PC-3 (cell line): Measurements from ENCODE around the gene UROC1. TPM values are rescaled to one million over a fixed set of nuclear protein-coding genes. Genes with fewer than 3 reads are reported as not detected.

Experiments
- ATAC-seq: fragments of 200-7000 bp; cut with Tn5 transposase; 2 replicates; pipeline ENCODE4 v1.9.1; 2020; ENCODE audit warnings: mild to moderate bottlenecking, moderate library complexity
- Bru-seq: library from RNA; stranded (reverse); fragments of 400-500 nt; gene quantifications from one replicate; lab custom pipeline; 2021; lab: Mats Ljungman, UMichigan
- BruChase-seq, 2 experiments: library from RNA; stranded (reverse); fragments of 400-500 nt; gene quantifications; one replicate each; lab custom pipeline; 2021; lab: Mats Ljungman, UMichigan
- BruUV-seq: library from RNA; stranded (reverse); fragments of 400-500 nt; replicated peaks from 2 replicates; lab custom pipeline; 2021; lab: Mats Ljungman, UMichigan
- CTCF ChIA-PET: fragments of 300-600 bp; sonication (Branson Sonifier 250); formaldehyde crosslinking; loops from one replicate; lab custom pipeline; 2022; ENCODE audit warnings: antibody characterized with exemption; lab: Charles Lee
- POLR2A ChIA-PET: fragments of 300-600 bp; sonication (Branson Sonifier 250); formaldehyde crosslinking; loops from one replicate; lab custom pipeline; 2022; ENCODE audit warnings: antibody characterized with exemption; ENCODE audit not compliant: unreplicated experiment; lab: Charles Lee
- DNase-seq: peaks from one replicate; pipeline ENCODE4 v3.0.0-alpha.2; 2015
- H2AFZ ChIP-seq: fragments of 300-600 bp; sonication (generic); 2 replicates; pipeline ENCODE4 v1.6.0; 2016; ENCODE audit warnings: antibody characterized with exemption, low read length
- H3F3A ChIP-seq: fragments of 300-600 bp; sonication (generic); one replicate; pipeline ENCODE4 v1.6.0; 2017; ENCODE audit warnings: antibody characterized with exemption, low read length, control low read depth, mild to moderate bottlenecking; ENCODE audit not compliant: unreplicated experiment
- H3K27ac ChIP-seq: fragments of 300-600 bp; sonication (generic); 2 replicates; pipeline ENCODE4 v1.5.1; 2016; ENCODE audit warnings: mild to moderate bottlenecking, low read length
- H3K27me3 ChIP-seq: fragments of 300-600 bp; sonication (generic); 2 replicates; pipeline ENCODE4 v1.6.1; 2016; ENCODE audit warnings: low read length, mixed read lengths
- H3K36me3 ChIP-seq: fragments of 300-600 bp; sonication (generic); 2 replicates; pipeline ENCODE4 v1.6.1; 2016; ENCODE audit warnings: low read depth, mixed run types, low read length, mixed read lengths
- H3K4me1 ChIP-seq: fragments of 300-600 bp; sonication (generic); 2 replicates; pipeline ENCODE4 v1.5.1; 2016; ENCODE audit warnings: low read length; ENCODE audit not compliant: insufficient read depth
- H3K4me2 ChIP-seq: fragments of 300-600 bp; sonication (generic); 2 replicates; pipeline ENCODE4 v1.6.0; 2016; ENCODE audit warnings: low read length
- H3K4me3 ChIP-seq: fragments of 300-600 bp; sonication (generic); 2 replicates; pipeline ENCODE4 v1.5.1; 2016; ENCODE audit warnings: mild to moderate bottlenecking, low read length, mixed read lengths
- H3K79me2 ChIP-seq: fragments of 300-600 bp; sonication (generic); 2 replicates; pipeline ENCODE4 v1.6.1; 2017; ENCODE audit warnings: low read length, mixed read lengths
- H3K9ac ChIP-seq: fragments of 300-600 bp; sonication (generic); 2 replicates; pipeline ENCODE4 v1.6.0; 2016; ENCODE audit warnings: mild to moderate bottlenecking, low read length
- H3K9me2 ChIP-seq: fragments of 300-600 bp; sonication (generic); replicated peaks from 2 replicates; pipeline ENCODE4 v1.6.1; 2016; ENCODE audit warnings: mixed run types, low read length, mixed read lengths
- H3K9me3 ChIP-seq: fragments of 300-600 bp; sonication (generic); 2 replicates; pipeline ENCODE4 v1.6.1; 2016; ENCODE audit warnings: low read length, mixed read lengths
- H4K20me1 ChIP-seq: fragments of 300-600 bp; sonication (generic); 2 replicates; pipeline ENCODE4 v1.6.1; 2016; ENCODE audit warnings: low read length, mixed read lengths
- CTCF ChIP-seq: fragments of 300-600 bp; sonication (generic); conservative IDR thresholded peaks from 2 replicates; pipeline ENCODE4 v1.5.1; 2017; ENCODE audit warnings: antibody characterized with exemption, low read depth, mild to moderate bottlenecking, low read length
- EZH2 ChIP-seq: fragments of 300-600 bp; sonication (generic); IDR thresholded peaks from one replicate; pipeline ENCODE4 v1.6.1; 2017; ENCODE audit warnings: antibody characterized with exemption, mild to moderate bottlenecking, low read length; ENCODE audit not compliant: unreplicated experiment
- EZH2phosphoT487 ChIP-seq: fragments of 300-600 bp; sonication (generic); IDR thresholded peaks from 2 replicates; pipeline ENCODE4 v1.6.1; 2018; ENCODE audit warnings: mild to moderate bottlenecking, antibody characterized with exemption, low read length, borderline replicate concordance
- intact Hi-C: fragments of 100-400 bp; cut with micrococcal nuclease; formaldehyde crosslinking; loops from 2 replicates; pipeline ENCODE4 v1.9.0; 2023
- long read RNA-seq: library from polyadenylated mRNA; unstranded; transcript quantifications from one replicate; pipeline ENCODE4 v2.0.0, GENCODE V29; 2021; ENCODE audit not compliant: unreplicated experiment
- total RNA-seq: library from RNA; depleted of rRNA; stranded (reverse); fragments of >200 nt; gene quantifications from 2 replicates; pipeline ENCODE4 v1.2.3, GENCODE V29; 2014; rRNA removed

The UROC1 gene
- total RNA-seq: not detected in 2 replicates
- Bru-seq, nascent RNA: not detected
- BruChase-seq, experiment 1, labeled RNA remaining after a 6-hour chase: percentile 6 among the genes with signal in this experiment
- BruChase-seq, experiment 2, labeled RNA remaining after a 2-hour chase: percentile 6 among the genes with signal in this experiment
- long read RNA-seq, partial matches to known transcripts: 0 of 1 reads
- long read RNA-seq, other reads (novel, unspliced or antisense): 1 of 1 reads

GRCh38 chr3:126517291-126517951 is at the start of gene UROC1:
UROC1 (minus strand) TSS chr3:126517773; CDS start chr3:126517719, 54 bp downstream.
- H3K9ac ChIP-seq: no peak within 1 kb of the TSS
- H3K27ac ChIP-seq: no peak within 1 kb of the TSS
- no peaks in the 10 kb centered on the region for H3F3A ChIP-seq
- no peaks in the 10 kb centered on the region for H3K9me3 ChIP-seq
- no peaks in the 10 kb centered on the region for H3K9me2 ChIP-seq
- H3K4me2 ChIP-seq: no peak within 1 kb of the TSS
- no peaks in the 10 kb centered on the region for H4K20me1 ChIP-seq
- no TSS peak for BruUV-seq
- H3K4me3 ChIP-seq: no peak within 1 kb of the TSS
- intact Hi-C loops: no loop called here
- ChIA-PET POLR2A (no interaction called here), CTCF (no interaction called here)
- H3K79me2 ChIP-seq: no peaks in the 10 kb centered on the region
- no peaks in the 10 kb centered on the region for H3K27me3 ChIP-seq
- ATAC-seq (no peak), DNase-seq (no peak)
- H2AFZ ChIP-seq: no peak within 1 kb of the TSS
- TF ChIP-seq EZH2 (no peak), EZH2phosphoT487 (no peak), CTCF (no peak)
- H3K36me3 ChIP-seq: no peaks in the 10 kb centered on the region
- no peaks in the 10 kb centered on the region for H3K4me1 ChIP-seq

- no peaks in the 10 kb centered on the region for H3K36me3 ChIP-seq
- no peaks in the 10 kb centered on the region for H3K4me1 ChIP-seq
- H3K9me3 ChIP-seq: no peaks in the 10 kb centered on the region
- no peak overlapping the region for H3K9ac ChIP-seq
- no peaks in the 10 kb centered on the region for H3F3A ChIP-seq
- H3K4me2 ChIP-seq: no peak overlapping the region
- intact Hi-C loops: no loop called here
- no peak overlapping the region for H2AFZ ChIP-seq
- no peak overlapping the region for H3K27ac ChIP-seq
- H3K79me2 ChIP-seq: no peaks in the 10 kb centered on the region
- H3K27me3 ChIP-seq: peaks cover 27% of the 10 kb centered on the region
- no peaks in the 10 kb centered on the region for H3K9me2 ChIP-seq
- ATAC-seq (no peak), DNase-seq (no peak)
- POLR2A ChIA-PET: interaction anchor here (0.6 kb wide), 1 partner anchor 59 kb away, joined by 4 read pairs; no protein-coding TSS in a partner anchor
- no peaks in the 10 kb centered on the region for H4K20me1 ChIP-seq
- no peak overlapping the region for H3K4me3 ChIP-seq
- CTCF ChIA-PET: no interaction called here
- no TSS peak for BruUV-seq
- TF ChIP-seq EZH2phosphoT487 (no peak), EZH2 (no peak), CTCF (no peak)
Measured at GRCh38 chr3:126562737-126563276, 45.2 kb upstream of the UROC1 start.
